IMR-90 (cell line): ENCODE results near the gene MND1. TPM values are rescaled to one million over a fixed set of nuclear protein-coding genes. Genes with fewer than 3 reads are reported as not detected.

Source experiments
- ATAC-seq: fragments of 200-7000 bp; cut with Tn5 transposase; 2 replicates; pipeline ENCODE4 v1.9.1; 2020; ENCODE audit warnings: low read depth, mild to moderate bottlenecking, moderate library complexity
- Bru-seq: library from RNA; stranded (reverse); fragments of 400-500 nt; gene quantifications from one replicate; lab custom pipeline; 2021; lab: Mats Ljungman, UMichigan
- BruChase-seq, 2 experiments: library from RNA; stranded (reverse); fragments of 400-500 nt; gene quantifications; one replicate each; lab custom pipeline; 2021; lab: Mats Ljungman, UMichigan
- BruUV-seq: library from RNA; stranded (reverse); fragments of 400-500 nt; replicated peaks from 2 replicates; lab custom pipeline; 2021; lab: Mats Ljungman, UMichigan
- CTCF ChIA-PET: fragments of 300-600 bp; formaldehyde crosslinking; extraction: SDS; loops from one replicate; lab custom pipeline; 2021; ENCODE audit warnings: antibody characterized with exemption; lab: Yijun Ruan, JAX
- POLR2A ChIA-PET: fragments of 300-600 bp; sonication (Branson Sonifier 250); formaldehyde crosslinking; loops from one replicate; lab custom pipeline; 2022; ENCODE audit warnings: antibody characterized with exemption; ENCODE audit not compliant: unreplicated experiment; lab: Charles Lee
- DNase-seq: peaks from one replicate; pipeline ENCODE4 v3.0.0; 2013
- H2AFZ ChIP-seq: replicated peaks from 2 replicates; pipeline ENCODE3; 2013; ENCODE audit warnings: low read length, mild to moderate bottlenecking; ENCODE audit not compliant: poor library complexity
- H2AK5ac ChIP-seq: 2 replicates; pipeline ENCODE4 v1.6.1; 2013; ENCODE audit warnings: low read depth, low read length, inconsistent platforms
- H2AK9ac ChIP-seq: replicated peaks from 2 replicates; pipeline ENCODE3; 2013; ENCODE audit warnings: mild to moderate bottlenecking, low read depth, low read length, moderate library complexity; ENCODE audit not compliant: poor library complexity
- H2BK120ac ChIP-seq: 2 replicates; pipeline ENCODE4 v1.6.1; 2013; ENCODE audit warnings: low read depth, low read length, inconsistent platforms
- H2BK15ac ChIP-seq: 3 replicates; pipeline ENCODE4 v1.6.1; 2013; ENCODE audit warnings: low read depth, low read length, inconsistent platforms
- H2BK20ac ChIP-seq: 2 replicates; pipeline ENCODE4 v1.6.1; 2013; ENCODE audit warnings: low read depth, mild to moderate bottlenecking, inconsistent platforms, low read length, moderate library complexity
- H2BK5ac ChIP-seq: 2 replicates; pipeline ENCODE4 v1.6.1; 2013; ENCODE audit warnings: mild to moderate bottlenecking, low read depth, low read length, inconsistent platforms; ENCODE audit not compliant: poor library complexity, severe bottlenecking
- H3K14ac ChIP-seq: replicated peaks from 2 replicates; pipeline ENCODE4 v1.6.1; 2013; ENCODE audit warnings: low read depth, low read length, inconsistent platforms
- H3K18ac ChIP-seq: 2 replicates; pipeline ENCODE4 v1.6.1; 2013; ENCODE audit warnings: low read depth, low read length, control low read depth
- H3K23ac ChIP-seq: 2 replicates; pipeline ENCODE4 v1.6.1; 2013; ENCODE audit warnings: low read depth, low read length, inconsistent platforms
- H3K27ac ChIP-seq: 2 replicates; pipeline ENCODE4 v1.5.1; 2013; ENCODE audit warnings: mild to moderate bottlenecking, control low read depth, low read length; ENCODE audit not compliant: insufficient read depth
- H3K27me3 ChIP-seq: 2 replicates; pipeline ENCODE4 v1.6.1; 2013; ENCODE audit warnings: low read length; ENCODE audit not compliant: control insufficient read depth, insufficient read depth
- H3K36me3 ChIP-seq: 2 replicates; pipeline ENCODE4 v1.6.1; 2013; ENCODE audit warnings: low read length, mixed read lengths; ENCODE audit not compliant: control insufficient read depth, insufficient read depth
- H3K4ac ChIP-seq: 2 replicates; pipeline ENCODE4 v1.6.1; 2013; ENCODE audit warnings: low read depth, low read length, inconsistent platforms
- H3K4me1 ChIP-seq: 2 replicates; pipeline ENCODE4 v1.6.1; 2013; ENCODE audit warnings: low read length, mixed read lengths; ENCODE audit not compliant: control insufficient read depth, insufficient read depth
- H3K4me2 ChIP-seq: 2 replicates; pipeline ENCODE4 v1.6.1; 2013; ENCODE audit warnings: low read depth, mild to moderate bottlenecking, control low read depth, low read length, moderate library complexity
- H3K4me3 ChIP-seq: 2 replicates; pipeline ENCODE4 v1.5.1; 2013; ENCODE audit warnings: low read depth, mild to moderate bottlenecking, control low read depth, low read length, moderate library complexity; ENCODE audit not compliant: insufficient read depth
- H3K56ac ChIP-seq: 2 replicates; pipeline ENCODE4 v1.6.1; 2013; ENCODE audit warnings: low read length, inconsistent platforms; ENCODE audit not compliant: insufficient read depth; ENCODE audit errors: extremely low read depth
- H3K79me1 ChIP-seq, 2 experiments: 2 replicates each; pipeline ENCODE4 v1.6.1; 2013; ENCODE audit warnings: low read length in 2 of 2, inconsistent platforms in 1 of 2, low read depth in 1 of 2
- H3K9ac ChIP-seq: 2 replicates; pipeline ENCODE4 v1.6.1; 2013; ENCODE audit warnings: low read depth, low read length, control low read depth
- H3K9me1 ChIP-seq: 2 replicates; pipeline ENCODE4 v1.6.1; 2013; ENCODE audit warnings: low read length, inconsistent platforms; ENCODE audit not compliant: insufficient read depth
- H3K9me3 ChIP-seq: 2 replicates; pipeline ENCODE4 v1.6.1; 2013; ENCODE audit warnings: low read length; ENCODE audit not compliant: control insufficient read depth, insufficient read depth
- H4K20me1 ChIP-seq: 2 replicates; pipeline ENCODE4 v1.6.1; 2013; ENCODE audit warnings: low read length, inconsistent platforms; ENCODE audit not compliant: insufficient read depth
- H4K5ac ChIP-seq: 2 replicates; pipeline ENCODE4 v1.6.1; 2013; ENCODE audit warnings: mild to moderate bottlenecking, low read depth, low read length, control low read depth
- H4K8ac ChIP-seq, 2 experiments: 2 replicates each; pipeline ENCODE4 v1.6.1; 2013; ENCODE audit warnings: low read depth in 2 of 2, low read length in 2 of 2, control low read depth in 1 of 2, inconsistent platforms in 1 of 2
- H4K91ac ChIP-seq: 2 replicates; pipeline ENCODE4 v1.6.1; 2013; ENCODE audit warnings: low read depth, low read length, inconsistent platforms; ENCODE audit not compliant: insufficient read depth
- CEBPB ChIP-seq: IDR thresholded peaks from 2 replicates; pipeline ENCODE4 v1.6.1; 2012; ENCODE audit warnings: low read depth, low read length, improper control_type of control experiment
- CHD1 ChIP-seq: IDR thresholded peaks from 2 replicates; pipeline ENCODE4 v1.6.1; 2012; ENCODE audit warnings: low read depth, low read length, improper control_type of control experiment
- ELK1 ChIP-seq: fragments of 150-350 bp; IDR thresholded peaks from 2 replicates; pipeline ENCODE4 v1.6.1; 2016; ENCODE audit warnings: low read depth, mild to moderate bottlenecking, low read length, moderate library complexity, borderline replicate concordance
- FOS ChIP-seq: fragments of 150-350 bp; IDR thresholded peaks from 2 replicates; pipeline ENCODE4 v1.6.1; 2016; ENCODE audit warnings: low read depth, low read length
- MAFK ChIP-seq: IDR thresholded peaks from 2 replicates; pipeline ENCODE4 v1.6.1; 2012; ENCODE audit warnings: low read depth, low read length, improper control_type of control experiment
- MAZ ChIP-seq: IDR thresholded peaks from 2 replicates; pipeline ENCODE4 v1.6.1; 2012; ENCODE audit warnings: low read depth, mild to moderate bottlenecking, low read length, improper control_type of control experiment, moderate library complexity, borderline replicate concordance
- MXI1 ChIP-seq: IDR thresholded peaks from 2 replicates; pipeline ENCODE4 v1.6.1; 2012; ENCODE audit warnings: low read depth, mild to moderate bottlenecking, low read length, moderate library complexity, borderline replicate concordance
- RAD21 ChIP-seq: IDR thresholded peaks from 2 replicates; pipeline ENCODE4 v1.6.1; 2012; ENCODE audit warnings: low read length, improper control_type of control experiment
- RCOR1 ChIP-seq: IDR thresholded peaks from 2 replicates; pipeline ENCODE4 v1.6.1; 2012; ENCODE audit warnings: mild to moderate bottlenecking, low read length, improper control_type of control experiment; ENCODE audit not compliant: insufficient replicate concordance
- RFX5 ChIP-seq: IDR thresholded peaks from 2 replicates; pipeline ENCODE4 v1.8.0; 2012; ENCODE audit warnings: low read depth, mild to moderate bottlenecking, low read length, moderate library complexity
- SMC3 ChIP-seq: fragments of 150-350 bp; IDR thresholded peaks from 2 replicates; pipeline ENCODE4 v1.6.1; 2016; ENCODE audit warnings: low read depth, mild to moderate bottlenecking, antibody characterized with exemption, low read length, moderate library complexity
- USF2 ChIP-seq: fragments of 150-350 bp; IDR thresholded peaks from 2 replicates; pipeline ENCODE4 v1.6.1; 2017; ENCODE audit warnings: mild to moderate bottlenecking, antibody characterized with exemption, low read length, low read depth
- WGBS, 2 experiments: methylation state at CpG; one replicate each; pipeline versions ENCODE4 v1.1.5 to v1.1.7; 2013; ENCODE audit warnings: missing lambda C conversion rate in 2 of 2; ENCODE audit not compliant: insufficient read length in 1 of 2; ENCODE audit errors: extremely low coverage in 2 of 2; 5-methylcytosine and 5-hydroxymethylcytosine counted together
- dilution Hi-C: fragments of 300-500 bp; cut with HindIII; formaldehyde crosslinking; loops from one replicate; pipeline ENCODE4 v1.14.3; 2018; ENCODE audit warnings: low sequenced_read_pairs; ENCODE audit not compliant: unreplicated experiment
- in situ Hi-C: fragments of 300-500 bp; cut with MboI; formaldehyde crosslinking; loops from 3 replicates; pipeline ENCODE4 v1.14.3; 2019; ENCODE audit warnings: low sequenced_read_pairs, inconsistent platforms, mixed read lengths
- intact Hi-C: fragments of 100-400 bp; cut with micrococcal nuclease; formaldehyde crosslinking; loops from 2 replicates; pipeline ENCODE4 v1.10.0; 2022
- long read RNA-seq: library from polyadenylated mRNA; unstranded; transcript quantifications from one replicate; pipeline ENCODE4 v2.0.0, GENCODE V29; 2021; ENCODE audit not compliant: unreplicated experiment
- polyA plus RNA-seq, 3 experiments: library from polyadenylated mRNA; depleted of rRNA; stranded (reverse); fragments of >200 nt; gene quantifications; 2 replicates each; pipeline ENCODE4 v1.2.3, GENCODE V29; 2012; ENCODE audit warnings: low replicate concordance in 1 of 3
- total RNA-seq: library from RNA; depleted of rRNA; stranded (reverse); fragments of >200 nt; gene quantifications from 2 replicates; pipeline ENCODE4 v1.2.3, GENCODE V29; 2012; rRNA removed

The MND1 gene
- total RNA-seq (0.36 and 3.3 TPM in 2 replicates), polyA plus RNA-seq (2012; rRNA removed) (2.3 and 3.5 TPM in 2 replicates), Bru-seq, nascent RNA (percentile 41 among the genes with signal in this experiment), BruChase-seq, experiment 1, labeled RNA remaining after a 6-hour chase (percentile 37 among the genes with signal in this experiment), BruChase-seq, experiment 2, labeled RNA remaining after a 2-hour chase (percentile 37 among the genes with signal in this experiment)
- 0.19 and 0.22 TPM in 2 replicates for polyA plus RNA-seq (2012; cell fraction: cytosol; rRNA removed)
- polyA plus RNA-seq (2012; cell fraction: nucleus; rRNA removed; ENCODE audit: low replicate concordance): 0.22 TPM in 1 of 2 replicates, not detected in the other
- long read RNA-seq, partial matches to known transcripts: 0 of 3 reads
- long read RNA-seq, other reads (novel, unspliced or antisense): 0 of 3 reads

GRCh38 chr4:153344131-153345011 is at the start of gene MND1:
Gene MND1, plus strand, starts transcription at chr4:153344688. Its CDS starts 50 bp downstream, at chr4:153344738.
- CTCF ChIA-PET: interaction anchor here (0.6 to 2.3 kb wide), 7 partner anchors 74 to 763 kb away, joined by 3 to 11 read pairs (median 3); no protein-coding TSS in a partner anchor
- dilution Hi-C loops (no loop called here), intact Hi-C loops (loop anchor here (1.0 to 5.0 kb wide), 6 partner anchors 103 to 406 kb away; partner anchors contain the start of gene TMEM131L), in situ Hi-C loops (loop anchor here (5.0 kb wide), 1 partner anchor 228 kb away; no protein-coding TSS in a partner anchor)
- Histone ChIP-seq H2AFZ (peak within 1 kb of the TSS; percentile 89), H2AK9ac (peak within 1 kb of the TSS; percentile 34), H3K27ac (peak within 1 kb of the TSS; percentile 53), H3K14ac (peak within 1 kb of the TSS; percentile 79; the same call in 1 of the 2 replicates), H3K27me3 (no peaks in the 10 kb centered on the region), H4K5ac (peak within 1 kb of the TSS; percentile 50), H3K36me3 (peaks cover 2% of the 10 kb centered on the region; the same call in 1 of the 2 replicates), H3K9me1 (peaks cover 9% of the 10 kb centered on the region), H2AK5ac (no peak within 1 kb of the TSS), H3K4me3 (peak within 1 kb of the TSS; percentile 75), H3K79me1 (peaks cover 9 to 30% of the 10 kb centered on the region in 2 experiments; a peak in 3 of 4 replicates), H3K56ac (peak within 1 kb of the TSS; percentile 67), H2BK5ac (peak within 1 kb of the TSS; percentile 39), H2BK20ac (no peak within 1 kb of the TSS; the same call in 1 of the 2 replicates), H3K4me1 (peaks cover 5% of the 10 kb centered on the region; the same call in 1 of the 2 replicates), H3K18ac (peak within 1 kb of the TSS; percentile 61), H3K9ac (peak within 1 kb of the TSS; percentile 86), H2BK120ac (peak within 1 kb of the TSS; percentile 35), H3K4me2 (peak within 1 kb of the TSS; percentile 92), H4K20me1 (no peaks in the 10 kb centered on the region), H4K8ac (peak within 1 kb of the TSS; percentile 65 to 94), H4K91ac (no peak within 1 kb of the TSS; the same call in 1 of the 2 replicates), H3K9me3 (no peaks in the 10 kb centered on the region), H3K23ac (peak within 1 kb of the TSS; percentile 97), H2BK15ac (peak within 1 kb of the TSS; percentile 5; the same call in 1 of the 3 replicates), H3K4ac (peak within 1 kb of the TSS; percentile 19)
- POLR2A ChIA-PET: no interaction called here
- BruUV-seq: no TSS peak
- WGBS, 2 experiments: 0% methylated on average over 48 of the region's 86 CpGs; no CpG with 5 or more reads in 1 of the 2 experiments
- ATAC-seq (peak; percentile 91), DNase-seq (peak; percentile 71)
- TF ChIP-seq RAD21 (peak; percentile 84), MXI1 (peak; percentile 92; the same call in 1 of the 2 replicates), CEBPB (no peak), CHD1 (no peak), FOS (no peak), MAFK (no peak), ELK1 (no peak), USF2 (no peak), RCOR1 (no peak), MAZ (peak; percentile 86; the same call in 1 of the 2 replicates), RFX5 (no peak), SMC3 (peak; percentile 73)
